HepG2 (cell line): ENCODE results near the gene NAGK. TPM values are rescaled to one million over a fixed set of nuclear protein-coding genes. Genes with fewer than 3 reads are reported as not detected.
A peak's percentile ranks its signal among the peaks of the same experiment; 100 is the strongest.

Experiments used
- ASH2L ChIP-seq: fragments of 300-600, 200-600 bp; sonication (generic); IDR thresholded peaks from 2 replicates; pipeline ENCODE4 v1.7.0; 2017; ENCODE audit warnings: low read depth, mild to moderate bottlenecking, moderate library complexity, mixed read lengths, low read length; ENCODE audit not compliant: insufficient read length
- BRD4 ChIP-seq: sonication (generic); formaldehyde crosslinking; IDR thresholded peaks from 2 replicates; pipeline ENCODE4 v1.4.0; 2020; ENCODE audit warnings: missing genetic modification reagents
- CBX1 ChIP-seq: IDR thresholded peaks from one replicate; pipeline ENCODE4 v1.6.1; 2016; ENCODE audit warnings: antibody characterized with exemption, low read depth
- KAT2B ChIP-seq: fragments of 150-350 bp; IDR thresholded peaks from 2 replicates; pipeline ENCODE4 v1.6.1; 2014; ENCODE audit warnings: low read depth, low read length, borderline replicate concordance
- MAFK ChIP-seq, 2 experiments: IDR thresholded peaks in 1 of 2; conservative IDR thresholded peaks in 1 of 2; 2 replicates each; pipeline ENCODE4 v1.6.1; 2011; ENCODE audit warnings: improper control_type of control experiment in 2 of 2, low read length in 2 of 2
- MED8 ChIP-seq: sonication (generic); formaldehyde crosslinking; IDR thresholded peaks from 2 replicates; pipeline ENCODE4 v1.8.1; 2023; ENCODE audit warnings: mild to moderate bottlenecking, missing genetic modification reagents; ENCODE audit not compliant: insufficient replicate concordance
- NFYB ChIP-seq: sonication (generic); formaldehyde crosslinking; IDR thresholded peaks from 2 replicates; pipeline ENCODE4 v1.4.0; 2020; ENCODE audit warnings: missing genetic modification reagents
- RCOR2 ChIP-seq: IDR thresholded peaks from 2 replicates; pipeline ENCODE4 v1.6.1; 2016; ENCODE audit warnings: missing biosample characterization, missing genetic modification reagents
- RFX5 ChIP-seq: IDR thresholded peaks from 2 replicates; pipeline ENCODE4 v1.6.1; 2011; ENCODE audit warnings: low read depth, low read length, improper control_type of control experiment
- RFXANK ChIP-seq: IDR thresholded peaks from 2 replicates; pipeline ENCODE4 v1.6.1; 2016
- RXRA ChIP-seq: sonication (generic); formaldehyde crosslinking; IDR thresholded peaks from 2 replicates; pipeline ENCODE4 v1.5.1; 2020; ENCODE audit warnings: missing genetic modification reagents
- SAP130 ChIP-seq: IDR thresholded peaks from 2 replicates; pipeline ENCODE4 v1.6.1; 2016; ENCODE audit warnings: low read depth
- SIX1 ChIP-seq: sonication (generic); formaldehyde crosslinking; IDR thresholded peaks from 2 replicates; pipeline ENCODE4 v1.4.0; 2020; ENCODE audit warnings: missing genetic modification reagents, borderline replicate concordance
- ZNF138 ChIP-seq: sonication (generic); formaldehyde crosslinking; IDR thresholded peaks from 2 replicates; pipeline ENCODE4 v1.5.0; 2020; ENCODE audit warnings: mild to moderate bottlenecking, low read depth, missing genetic modification reagents
- ZNF232 ChIP-seq: sonication (generic); formaldehyde crosslinking; IDR thresholded peaks from 2 replicates; pipeline ENCODE4 v1.4.0; 2020; ENCODE audit warnings: missing genetic modification reagents, borderline replicate concordance
- ZNF274 ChIP-seq: sonication (generic); formaldehyde crosslinking; IDR thresholded peaks from 2 replicates; pipeline ENCODE4 v1.5.1; 2020; ENCODE audit warnings: mild to moderate bottlenecking, missing genetic modification reagents
- ZNF343 ChIP-seq: sonication (generic); formaldehyde crosslinking; IDR thresholded peaks from 2 replicates; pipeline ENCODE4 v1.4.0; 2020; ENCODE audit warnings: mild to moderate bottlenecking, missing genetic modification reagents
- ZNF510 ChIP-seq: sonication (generic); formaldehyde crosslinking; IDR thresholded peaks from 2 replicates; pipeline ENCODE4 v1.4.0; 2020; ENCODE audit warnings: low read depth, mild to moderate bottlenecking, missing genetic modification reagents
- ZNF616 ChIP-seq: sonication (generic); formaldehyde crosslinking; IDR thresholded peaks from 2 replicates; pipeline ENCODE4 v1.5.0; 2020; ENCODE audit warnings: low read depth, mild to moderate bottlenecking, missing genetic modification reagents
- ZNF660 ChIP-seq: sonication (generic); formaldehyde crosslinking; IDR thresholded peaks from 2 replicates; pipeline ENCODE4 v1.5.1; 2020; ENCODE audit warnings: mild to moderate bottlenecking, low read depth, missing genetic modification reagents, borderline replicate concordance
- ZNF670 ChIP-seq: sonication (generic); formaldehyde crosslinking; IDR thresholded peaks from 2 replicates; pipeline ENCODE4 v1.8.0; 2022; ENCODE audit warnings: mild to moderate bottlenecking, missing genetic modification reagents, borderline replicate concordance
- ZNF720 ChIP-seq: sonication (generic); formaldehyde crosslinking; IDR thresholded peaks from 2 replicates; pipeline ENCODE4 v1.4.0; 2020; ENCODE audit warnings: missing genetic modification reagents
- ZNF879 ChIP-seq: sonication (generic); formaldehyde crosslinking; IDR thresholded peaks from 2 replicates; pipeline ENCODE4 v1.8.1; 2023; ENCODE audit warnings: missing genetic modification reagents
- polyA plus RNA-seq, 8 experiments: library from polyadenylated mRNA; depleted of rRNA in 3 of 8; stranded (reverse) in 7 of 8; unstranded in 1 of 8; fragments of >200 nt; fragmentation: Illumina TruSeq in 4 of 8; extraction: Trizol in 4 of 8; gene quantifications; 2 replicates each; pipeline versions ENCODE4 v1.2.1 to v1.2.3, GENCODE V29; 2011 to 2016; ENCODE audit warnings: low read depth in 4 of 8, missing spikeins in 1 of 8, mixed read lengths in 1 of 8; ENCODE audit not compliant: insufficient read depth in 1 of 8
- total RNA-seq, 5 experiments: library from RNA; depleted of rRNA; stranded (reverse); fragments of >200 nt; fragmentation: Illumina TruSeq; extraction: Trizol; gene quantifications; 2 replicates each; pipeline ENCODE4 v1.2.3, GENCODE V29; 2016; ENCODE audit warnings: low read depth in 1 of 5
- TF ChIP-seq, protein P1 (sequence below): sonication (generic); formaldehyde crosslinking; IDR thresholded peaks from 2 replicates; pipeline ENCODE4 v1.4.0; 2020; ENCODE audit warnings: mild to moderate bottlenecking, missing genetic modification reagents
- TF ChIP-seq, protein P2 (sequence below): IDR thresholded peaks from 2 replicates; pipeline ENCODE4 v1.6.1; 2018; ENCODE audit warnings: missing genetic modification reagents
- TF ChIP-seq, protein P3 (sequence below): sonication (generic); formaldehyde crosslinking; IDR thresholded peaks from 2 replicates; pipeline ENCODE4 v1.9.0; 2021; ENCODE audit warnings: missing genetic modification reagents, mild to moderate bottlenecking, borderline replicate concordance
- TF ChIP-seq, protein P4 (sequence below): IDR thresholded peaks from 2 replicates; pipeline ENCODE4 v1.6.1; 2016; ENCODE audit warnings: low read depth

NAGK gene
- total and polyA plus RNA-seq, 2 of the 13 experiments (the other 11 are each of a cell fraction or from before 2014, with no cell fraction given): 24.4 to 35.2 TPM

DNA sequence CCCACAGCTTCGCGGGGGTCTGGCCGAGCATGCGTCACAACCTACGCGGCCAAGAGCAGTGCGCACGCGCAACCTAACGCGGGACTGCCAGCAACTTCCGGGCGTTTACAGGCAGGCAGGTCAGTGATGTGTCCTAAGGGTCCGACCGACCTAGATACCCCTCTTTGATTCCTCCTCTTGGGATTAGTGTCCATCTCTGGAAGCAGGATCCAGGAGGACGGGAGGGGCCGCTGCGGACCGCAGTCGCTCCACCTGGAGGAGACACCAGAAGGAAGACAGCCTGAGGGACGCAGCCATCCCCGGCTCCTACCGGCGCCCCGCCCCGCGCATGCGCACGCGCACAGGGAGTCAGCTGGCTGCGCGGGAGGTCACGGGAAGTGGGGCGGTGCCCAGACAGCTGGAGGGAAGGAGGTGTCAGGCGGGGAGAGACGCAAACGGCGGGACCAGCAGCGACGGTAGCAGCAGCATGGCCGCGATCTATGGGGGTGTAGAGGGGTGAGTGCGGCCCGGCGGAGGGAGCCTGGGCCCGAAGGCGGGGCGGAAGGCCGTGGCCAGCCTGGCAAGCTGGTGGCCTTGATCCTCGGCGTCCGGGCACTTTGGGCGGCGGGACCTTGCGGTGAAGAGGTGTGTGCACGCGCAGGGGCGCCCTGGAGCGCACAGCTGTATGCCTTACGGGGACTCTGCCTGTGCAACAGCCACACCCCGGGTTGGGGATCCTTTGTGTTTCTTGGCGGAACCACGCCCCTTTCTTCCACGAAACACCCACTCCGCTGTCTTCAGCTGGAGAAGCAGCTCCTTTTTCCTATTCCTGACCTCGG is at the start of gene NAGK (continued):
- TF ChIP-seq, protein P1, sequence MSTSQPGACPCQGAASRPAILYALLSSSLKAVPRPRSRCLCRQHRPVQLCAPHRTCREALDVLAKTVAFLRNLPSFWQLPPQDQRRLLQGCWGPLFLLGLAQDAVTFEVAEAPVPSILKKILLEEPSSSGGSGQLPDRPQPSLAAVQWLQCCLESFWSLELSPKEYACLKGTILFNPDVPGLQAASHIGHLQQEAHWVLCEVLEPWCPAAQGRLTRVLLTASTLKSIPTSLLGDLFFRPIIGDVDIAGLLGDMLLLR (CRISPR knock-in tag): peak; percentile 69; the same call in 1 of the 2 replicates
- TF ChIP-seq RXRA (CRISPR knock-in tag) (peak; percentile 86), ZNF232 (CRISPR knock-in tag) (peak; percentile 51), RFXANK (CRISPR knock-in tag) (0 out of 2 replicates have a peak, but pooled peaks have one; percentile 72), NFYB (CRISPR knock-in tag) (peak; percentile 32; the same call in 1 of the 2 replicates), MAFK (conservative IDR thresholded peaks at IDR 0.05 in 1 of 2, IDR thresholded peaks at IDR 0.05 in 1 of 2; ENCODE audit: low read length in 2 of 2) (no peak), ZNF616 (CRISPR knock-in tag) (peak; percentile 88; the same call in 1 of the 2 replicates), SAP130 (CRISPR knock-in tag) (peak; percentile 100), ZNF660 (CRISPR knock-in tag) (no peak), ZNF510 (CRISPR knock-in tag) (peak; percentile 99), ZNF670 (CRISPR knock-in tag) (peak; percentile 96), ASH2L (peak; percentile 94), SIX1 (CRISPR knock-in tag) (peak; percentile 53; the same call in 1 of the 2 replicates), RCOR2 (0 out of 2 replicates have a peak, but pooled peaks have one; percentile 62), CBX1 (peak; percentile 95), ZNF720 (0 out of 2 replicates have a peak, but pooled peaks have one; percentile 39), ZNF274 (peak; percentile 93; the same call in 1 of the 2 replicates), ZNF343 (peak; percentile 96), BRD4 (CRISPR knock-in tag) (peak; percentile 92), MED8 (peak; percentile 93), KAT2B (no peak), ZNF879 (CRISPR knock-in tag) (peak; percentile 97), ZNF138 (CRISPR knock-in tag) (peak; percentile 92), RFX5 (peak; percentile 39; the same call in 1 of the 2 replicates)
- TF ChIP-seq, protein P2, sequence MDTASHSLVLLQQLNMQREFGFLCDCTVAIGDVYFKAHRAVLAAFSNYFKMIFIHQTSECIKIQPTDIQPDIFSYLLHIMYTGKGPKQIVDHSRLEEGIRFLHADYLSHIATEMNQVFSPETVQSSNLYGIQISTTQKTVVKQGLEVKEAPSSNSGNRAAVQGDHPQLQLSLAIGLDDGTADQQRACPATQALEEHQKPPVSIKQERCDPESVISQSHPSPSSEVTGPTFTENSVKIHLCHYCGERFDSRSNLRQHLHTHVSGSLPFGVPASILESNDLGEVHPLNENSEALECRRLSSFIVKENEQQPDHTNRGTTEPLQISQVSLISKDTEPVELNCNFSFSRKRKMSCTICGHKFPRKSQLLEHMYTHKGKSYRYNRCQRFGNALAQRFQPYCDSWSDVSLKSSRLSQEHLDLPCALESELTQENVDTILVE: peak; percentile 96
- TF ChIP-seq, protein P3, sequence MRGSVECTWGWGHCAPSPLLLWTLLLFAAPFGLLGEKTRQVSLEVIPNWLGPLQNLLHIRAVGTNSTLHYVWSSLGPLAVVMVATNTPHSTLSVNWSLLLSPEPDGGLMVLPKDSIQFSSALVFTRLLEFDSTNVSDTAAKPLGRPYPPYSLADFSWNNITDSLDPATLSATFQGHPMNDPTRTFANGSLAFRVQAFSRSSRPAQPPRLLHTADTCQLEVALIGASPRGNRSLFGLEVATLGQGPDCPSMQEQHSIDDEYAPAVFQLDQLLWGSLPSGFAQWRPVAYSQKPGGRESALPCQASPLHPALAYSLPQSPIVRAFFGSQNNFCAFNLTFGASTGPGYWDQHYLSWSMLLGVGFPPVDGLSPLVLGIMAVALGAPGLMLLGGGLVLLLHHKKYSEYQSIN (CRISPR knock-in tag): no peak
- TF ChIP-seq, protein P4, sequence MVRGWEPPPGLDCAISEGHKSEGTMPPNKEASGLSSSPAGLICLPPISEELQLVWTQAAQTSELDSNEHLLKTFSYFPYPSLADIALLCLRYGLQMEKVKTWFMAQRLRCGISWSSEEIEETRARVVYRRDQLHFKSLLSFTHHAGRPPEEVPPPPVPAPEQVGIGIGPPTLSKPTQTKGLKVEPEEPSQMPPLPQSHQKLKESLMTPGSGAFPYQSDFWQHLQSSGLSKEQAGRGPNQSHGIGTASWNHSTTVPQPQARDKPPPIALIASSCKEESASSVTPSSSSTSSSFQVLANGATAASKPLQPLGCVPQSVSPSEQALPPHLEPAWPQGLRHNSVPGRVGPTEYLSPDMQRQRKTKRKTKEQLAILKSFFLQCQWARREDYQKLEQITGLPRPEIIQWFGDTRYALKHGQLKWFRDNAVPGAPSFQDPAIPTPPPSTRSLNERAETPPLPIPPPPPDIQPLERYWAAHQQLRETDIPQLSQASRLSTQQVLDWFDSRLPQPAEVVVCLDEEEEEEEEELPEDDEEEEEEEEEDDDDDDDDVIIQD (CRISPR knock-in tag): peak; percentile 56; the same call in 1 of the 2 replicates
